Esophagus muscularis mucosa (tissue), 4 donors: ENCODE measurements around the gene ZSWIM1. TPM values are rescaled to one million over a fixed set of nuclear protein-coding genes. Genes with fewer than 3 reads are reported as not detected.

Experiments
- DNase-seq: peaks from one replicate; pipeline ENCODE4 v3.0.0-alpha.2; 2017; ENCODE audit errors: extremely low spot score
- H3K27ac ChIP-seq, 4 donors: fragments of 200-600 bp; sonication (generic); replicated peaks in 1 of 4; 1 replicate in 3 of 4; 2 replicates in 1 of 4; pipeline ENCODE4 v1.5.1; 2016 to 2019; ENCODE audit warnings: mild to moderate bottlenecking in 1 of 4
- H3K27me3 ChIP-seq, 4 donors: fragments of 200-600 bp; sonication (generic); one replicate each; pipeline versions ENCODE4 v1.5.1 to v1.6.0; 2016 to 2019
- H3K36me3 ChIP-seq, 4 donors: fragments of 200-600 bp; sonication (generic); one replicate each; pipeline ENCODE4 v1.5.1; 2016 to 2019
- H3K4me1 ChIP-seq, 4 donors: fragments of 200-600 bp; sonication (generic); one replicate each; pipeline ENCODE4 v1.5.1; 2016 to 2019
- H3K4me3 ChIP-seq, 4 donors: fragments of 200-600 bp; sonication (generic); 1 replicate in 2 of 4; 2 replicates in 2 of 4; pipeline ENCODE4 v1.5.1; 2016 to 2019; ENCODE audit warnings: mild to moderate bottlenecking in 4 of 4, moderate library complexity in 1 of 4
- H3K9me3 ChIP-seq, 4 donors: fragments of 200-600 bp; sonication (generic); 1 replicate in 3 of 4; 2 replicates in 1 of 4; pipeline ENCODE4 v1.5.1; 2016 to 2019
- EP300 ChIP-seq: sonication (generic); formaldehyde crosslinking; IDR thresholded peaks from one replicate; pipeline ENCODE4 v1.6.1; 2017; ENCODE audit warnings: antibody characterized with exemption
- POLR2A ChIP-seq: fragments of 450-650 bp; IDR thresholded peaks from one replicate; pipeline ENCODE4 v1.6.1; 2017; ENCODE audit warnings: antibody characterized with exemption, moderate library complexity, mild to moderate bottlenecking, low read depth
- POLR2AphosphoS5 ChIP-seq, 2 donors: sonication (generic); formaldehyde crosslinking; IDR thresholded peaks; one replicate each; pipeline ENCODE4 v1.6.1; 2017; ENCODE audit warnings: antibody characterized with exemption in 2 of 2
- WGBS: methylation state at CpG from one replicate; pipeline ENCODE4 v1.1.5; 2018; 5-methylcytosine and 5-hydroxymethylcytosine counted together
- intact Hi-C: fragments of 100-400 bp; cut with DNase I; formaldehyde crosslinking; loops from one replicate; pipeline ENCODE4 v1.15.1; 2023
- total RNA-seq, 4 donors: library from RNA; depleted of rRNA; stranded (reverse); fragments of >200 nt; gene quantifications; one replicate each; pipeline versions ENCODE4 v1.1.0 to v1.2.1, GENCODE V29; 2016
- TF ChIP-seq, protein P1 (sequence below), 3 experiments: fragments of 200-600 bp in 2 of 3; fragments of 450-650 bp in 1 of 3; sonication (generic) in 2 of 3; IDR thresholded peaks; one replicate each; pipeline ENCODE4 v1.5.1; 2017 to 2019; ENCODE audit warnings: antibody characterized with exemption in 3 of 3, mild to moderate bottlenecking in 2 of 3, moderate library complexity in 1 of 3

ZSWIM1 gene
- total RNA-seq, 4 donors from 2014 or later: 7.1 to 13.5 (median 9.2) TPM

DNA sequence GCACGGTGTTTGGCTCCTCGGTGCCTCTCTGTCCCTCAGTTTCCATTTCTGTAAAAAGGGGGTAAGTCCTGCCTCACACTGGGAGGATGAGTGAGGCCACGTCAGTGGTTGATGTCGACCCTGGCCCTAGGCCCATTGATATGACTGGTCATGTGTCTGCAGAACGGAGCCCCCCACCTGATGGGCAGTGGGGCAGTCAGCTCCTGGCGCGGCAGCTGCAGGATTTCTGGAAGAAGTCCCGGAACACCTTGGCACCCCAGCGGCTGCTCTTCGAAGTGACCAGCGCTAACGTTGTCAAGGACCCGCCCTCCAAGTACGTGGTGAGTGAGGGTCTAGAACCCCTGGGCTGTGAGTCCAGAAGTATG is 46.2 kb upstream of the ZSWIM1 start:
- Histone ChIP-seq H3K27me3 (no peaks in the 10 kb centered on the region), H3K36me3 (peaks cover 0 to 31% (median 16%) of the 10 kb centered on the region in 4 donors), H3K4me3 (peak overlapping the region; percentile 73 to 95 (median 80)), H3K9me3 (peaks cover 0 to 2% (median 0%) of the 10 kb centered on the region in 4 donors), H3K4me1 (peaks cover 32 to 53% (median 48%) of the 10 kb centered on the region in 4 donors), H3K27ac (peak overlapping the region; percentile 96 to 100 (median 97))
- TF ChIP-seq EP300 (no peak), POLR2AphosphoS5 (IDR thresholded peaks at IDR 0.05) (no peak), POLR2A (no peak)
- TF ChIP-seq, protein P1, sequence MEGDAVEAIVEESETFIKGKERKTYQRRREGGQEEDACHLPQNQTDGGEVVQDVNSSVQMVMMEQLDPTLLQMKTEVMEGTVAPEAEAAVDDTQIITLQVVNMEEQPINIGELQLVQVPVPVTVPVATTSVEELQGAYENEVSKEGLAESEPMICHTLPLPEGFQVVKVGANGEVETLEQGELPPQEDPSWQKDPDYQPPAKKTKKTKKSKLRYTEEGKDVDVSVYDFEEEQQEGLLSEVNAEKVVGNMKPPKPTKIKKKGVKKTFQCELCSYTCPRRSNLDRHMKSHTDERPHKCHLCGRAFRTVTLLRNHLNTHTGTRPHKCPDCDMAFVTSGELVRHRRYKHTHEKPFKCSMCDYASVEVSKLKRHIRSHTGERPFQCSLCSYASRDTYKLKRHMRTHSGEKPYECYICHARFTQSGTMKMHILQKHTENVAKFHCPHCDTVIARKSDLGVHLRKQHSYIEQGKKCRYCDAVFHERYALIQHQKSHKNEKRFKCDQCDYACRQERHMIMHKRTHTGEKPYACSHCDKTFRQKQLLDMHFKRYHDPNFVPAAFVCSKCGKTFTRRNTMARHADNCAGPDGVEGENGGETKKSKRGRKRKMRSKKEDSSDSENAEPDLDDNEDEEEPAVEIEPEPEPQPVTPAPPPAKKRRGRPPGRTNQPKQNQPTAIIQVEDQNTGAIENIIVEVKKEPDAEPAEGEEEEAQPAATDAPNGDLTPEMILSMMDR (IDR thresholded peaks at IDR 0.05): no peak
- 62% methylated on average over 12 of the region's 14 CpGs for WGBS
- DNase-seq: no peak
- intact Hi-C loops: no loop called here

DNA sequence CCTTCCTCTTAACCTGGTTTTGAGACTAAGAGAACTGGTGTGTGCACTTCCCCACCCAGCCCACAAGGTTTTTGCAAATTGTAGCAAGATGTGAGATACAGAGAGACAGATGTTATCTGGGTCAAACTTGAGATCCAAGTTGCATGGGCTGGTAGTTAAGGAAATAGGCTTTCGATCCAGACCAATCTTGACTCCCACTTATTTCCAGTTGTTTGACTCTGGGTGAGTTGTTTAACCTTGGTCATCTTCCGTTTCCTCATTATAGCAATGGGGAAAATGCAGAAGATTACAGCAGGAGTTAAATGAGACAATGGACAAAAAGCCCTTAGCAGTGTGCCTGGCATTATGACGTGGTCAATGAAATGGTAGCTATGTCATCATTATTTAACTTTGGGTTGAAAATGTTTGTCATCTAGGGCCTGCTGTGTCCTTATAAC is 45.7 kb upstream of the ZSWIM1 start:
- TF ChIP-seq POLR2A (no peak), EP300 (no peak), POLR2AphosphoS5 (IDR thresholded peaks at IDR 0.05) (no peak)
- TF ChIP-seq, protein P1 (IDR thresholded peaks at IDR 0.05): no peak
- 45% methylated on average over 3 of the region's 3 CpGs for WGBS
- intact Hi-C loops: no loop called here

DNA sequence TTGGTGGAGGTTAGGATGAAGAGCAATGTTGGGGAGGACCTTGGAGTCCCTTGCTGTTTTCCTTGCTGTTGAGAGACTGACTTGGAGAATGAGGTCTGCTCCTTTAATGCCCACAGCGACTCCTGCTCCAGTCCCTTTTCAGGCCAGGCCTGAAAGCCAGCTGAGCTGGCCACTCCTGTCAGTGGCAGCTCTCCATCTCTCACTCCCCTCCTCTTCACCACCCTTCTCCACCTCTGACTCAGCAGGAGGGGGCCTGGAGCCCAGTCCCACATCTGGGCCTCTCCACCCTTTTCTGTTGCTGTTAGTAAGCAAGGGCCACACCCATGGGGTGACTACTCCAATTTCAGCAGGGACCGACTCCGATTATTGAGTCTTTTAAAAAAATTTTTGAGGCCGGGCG is 45.2 kb upstream of the ZSWIM1 start:
- Histone ChIP-seq H3K4me1 (peaks cover 32 to 62% (median 53%) of the 10 kb centered on the region in 4 donors), H3K9me3 (peaks cover 0 to 2% (median 0%) of the 10 kb centered on the region in 4 donors), H3K27ac (peak overlapping the region; percentile 96 to 100 (median 97)), H3K27me3 (no peaks in the 10 kb centered on the region), H3K4me3 (peak overlapping the region; percentile 73 to 95 (median 80)), H3K36me3 (peaks cover 6 to 42% (median 26%) of the 10 kb centered on the region in 4 donors)
- TF ChIP-seq EP300 (no peak), POLR2AphosphoS5 (IDR thresholded peaks at IDR 0.05) (peak; percentile 34 to 50), POLR2A (no peak)
- TF ChIP-seq, protein P1 (IDR thresholded peaks at IDR 0.05): no peak
- intact Hi-C loops: no loop called here
- 75% methylated on average over 5 of the region's 5 CpGs for WGBS
- DNase-seq: no peak

More for the DNA sequence above, 45.7 kb upstream of the ZSWIM1 start:
- no peaks in the 10 kb centered on the region for H3K27me3 ChIP-seq
- peak overlapping the region; percentile 73 to 95 (median 80) for H3K4me3 ChIP-seq
- peaks cover 2 to 37% (median 22%) of the 10 kb centered on the region in 4 donors for H3K36me3 ChIP-seq
- H3K4me1 ChIP-seq: peaks cover 32 to 58% (median 49%) of the 10 kb centered on the region in 4 donors
- no peak for DNase-seq
- peak overlapping the region; percentile 96 to 100 (median 97) for H3K27ac ChIP-seq
- H3K9me3 ChIP-seq: peaks cover 0 to 2% (median 0%) of the 10 kb centered on the region in 4 donors

DNA sequence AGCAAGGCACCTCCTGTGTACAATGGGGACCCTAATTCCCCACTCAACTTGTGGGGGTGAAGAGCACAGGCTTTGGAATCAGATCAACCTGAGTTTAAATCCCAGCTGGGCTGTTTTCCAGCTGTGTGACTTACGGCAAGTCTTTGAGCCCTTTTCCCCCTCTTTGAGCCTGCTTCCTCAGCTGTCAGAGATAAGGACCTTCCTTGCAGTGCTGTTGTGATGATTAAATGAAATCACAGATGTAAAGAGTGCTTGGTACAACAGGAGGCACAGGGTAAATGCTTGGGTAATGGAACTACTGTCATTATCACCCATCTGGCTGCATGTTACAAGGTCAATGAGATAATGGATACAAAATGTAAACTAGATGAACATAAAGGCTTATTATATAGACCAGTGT is 44.2 kb upstream of the ZSWIM1 start:
- peaks cover 35 to 70% (median 61%) of the 10 kb centered on the region in 4 donors for H3K4me1 ChIP-seq
- peak overlapping the region in 3 of 4 donors; percentile 96 to 100 (median 98) for H3K27ac ChIP-seq
- peak overlapping the region in 2 of 4 donors; percentile 0 to 42 for H3K4me3 ChIP-seq
- H3K36me3 ChIP-seq: peaks cover 11 to 52% (median 37%) of the 10 kb centered on the region in 4 donors
- WGBS: 27% methylated on average over 1 of the region's 1 CpG
- intact Hi-C loops: no loop called here
- peaks cover 0 to 2% (median 0%) of the 10 kb centered on the region in 4 donors for H3K9me3 ChIP-seq
- no peaks in the 10 kb centered on the region for H3K27me3 ChIP-seq
- no peak for DNase-seq
- TF ChIP-seq POLR2AphosphoS5 (IDR thresholded peaks at IDR 0.05): no peak
- TF ChIP-seq, protein P1 (IDR thresholded peaks at IDR 0.05): no peak
- TF ChIP-seq EP300: no peak
- TF ChIP-seq POLR2A: no peak

DNA sequence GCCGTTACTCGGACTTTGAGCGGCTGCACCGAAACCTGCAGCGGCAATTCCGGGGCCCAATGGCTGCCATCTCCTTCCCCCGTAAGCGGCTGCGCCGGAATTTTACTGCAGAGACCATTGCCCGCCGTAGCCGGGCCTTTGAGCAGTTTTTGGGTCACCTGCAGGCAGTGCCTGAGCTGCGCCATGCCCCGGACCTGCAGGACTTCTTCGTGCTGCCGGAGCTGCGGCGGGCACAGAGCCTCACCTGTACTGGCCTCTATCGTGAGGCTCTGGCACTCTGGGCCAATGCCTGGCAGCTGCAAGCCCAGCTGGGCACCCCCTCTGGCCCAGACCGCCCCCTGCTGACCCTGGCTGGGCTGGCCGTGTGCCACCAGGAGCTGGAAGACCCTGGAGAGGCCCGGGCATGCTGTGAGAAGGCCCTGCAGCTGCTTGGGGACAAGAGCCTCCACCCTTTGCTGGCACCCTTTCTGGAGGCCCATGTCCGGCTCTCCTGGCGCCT is 40.3 kb upstream of the ZSWIM1 start:
- no peak for DNase-seq
- H3K36me3 ChIP-seq: peaks cover 25 to 90% (median 71%) of the 10 kb centered on the region in 4 donors
- peaks cover 27 to 69% (median 54%) of the 10 kb centered on the region in 4 donors for H3K4me1 ChIP-seq
- no peaks in the 10 kb centered on the region for H3K9me3 ChIP-seq
- no peak overlapping the region for H3K4me3 ChIP-seq
- WGBS: 70% methylated on average over 4 of the region's 25 CpGs
- TF ChIP-seq POLR2A (no peak), POLR2AphosphoS5 (IDR thresholded peaks at IDR 0.05) (no peak), EP300 (no peak)
- TF ChIP-seq, protein P1 (IDR thresholded peaks at IDR 0.05): no peak
- H3K27ac ChIP-seq: peak overlapping the region; percentile 50 to 70 (median 65)
- no peaks in the 10 kb centered on the region for H3K27me3 ChIP-seq
- intact Hi-C loops: no loop called here
